ENCODE data around the gene MTPN.

Gene MTPN

GRCh38 chr7:135974667-135975066 is 2.5 kb downstream of the MTPN start:
- TF ChIP-seq CTCF (IDR thresholded peaks at IDR 0.05): no peak

GRCh38 chr7:135971366-135971725 is 5.8 kb downstream of the MTPN start:
- no peak for TF ChIP-seq CTCF (IDR thresholded peaks at IDR 0.05)

GRCh38 chr7:135970682-135971365 is 6.3 kb downstream of the MTPN start:
- no peak for TF ChIP-seq CTCF (IDR thresholded peaks at IDR 0.05)

GRCh38 chr7:135970045-135970444 is 7.1 kb downstream of the MTPN start:
- no peak for TF ChIP-seq CTCF (IDR thresholded peaks at IDR 0.05)

- no peak for TF ChIP-seq CTCF (IDR thresholded peaks at IDR 0.05)
These were observed 10.7 kb downstream of the MTPN start for GRCh38 chr7:135966341-135967043.

- no peak for TF ChIP-seq CTCF (IDR thresholded peaks at IDR 0.05)
These were observed 11.6 kb downstream of the MTPN start for GRCh38 chr7:135965602-135966001.

GRCh38 chr7:135964791-135965190 is 12.4 kb downstream of the MTPN start:
- no peak for TF ChIP-seq CTCF (IDR thresholded peaks at IDR 0.05)

Measured in LNCAP (cell line).